ENCODE measurements around the gene RAMP1.

- TF ChIP-seq, protein P1, sequence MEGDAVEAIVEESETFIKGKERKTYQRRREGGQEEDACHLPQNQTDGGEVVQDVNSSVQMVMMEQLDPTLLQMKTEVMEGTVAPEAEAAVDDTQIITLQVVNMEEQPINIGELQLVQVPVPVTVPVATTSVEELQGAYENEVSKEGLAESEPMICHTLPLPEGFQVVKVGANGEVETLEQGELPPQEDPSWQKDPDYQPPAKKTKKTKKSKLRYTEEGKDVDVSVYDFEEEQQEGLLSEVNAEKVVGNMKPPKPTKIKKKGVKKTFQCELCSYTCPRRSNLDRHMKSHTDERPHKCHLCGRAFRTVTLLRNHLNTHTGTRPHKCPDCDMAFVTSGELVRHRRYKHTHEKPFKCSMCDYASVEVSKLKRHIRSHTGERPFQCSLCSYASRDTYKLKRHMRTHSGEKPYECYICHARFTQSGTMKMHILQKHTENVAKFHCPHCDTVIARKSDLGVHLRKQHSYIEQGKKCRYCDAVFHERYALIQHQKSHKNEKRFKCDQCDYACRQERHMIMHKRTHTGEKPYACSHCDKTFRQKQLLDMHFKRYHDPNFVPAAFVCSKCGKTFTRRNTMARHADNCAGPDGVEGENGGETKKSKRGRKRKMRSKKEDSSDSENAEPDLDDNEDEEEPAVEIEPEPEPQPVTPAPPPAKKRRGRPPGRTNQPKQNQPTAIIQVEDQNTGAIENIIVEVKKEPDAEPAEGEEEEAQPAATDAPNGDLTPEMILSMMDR (IDR thresholded peaks at IDR 0.05), result no peak
- TF ChIP-seq POLR2A (IDR thresholded peaks at IDR 0.05), result no peak
Observed at GRCh38 chr2:237863102-237863511, 3.7 kb downstream of the RAMP1 start.

All from right lobe of liver (tissue), 4 donors.